ENCODE results near the gene ANGPTL8. TPM values are rescaled to one million over a fixed set of nuclear protein-coding genes. Genes with fewer than 3 reads are reported as not detected.

The ANGPTL8 gene
- total RNA-seq, 1 experiment from 2014 or later, result not detected

DNA sequence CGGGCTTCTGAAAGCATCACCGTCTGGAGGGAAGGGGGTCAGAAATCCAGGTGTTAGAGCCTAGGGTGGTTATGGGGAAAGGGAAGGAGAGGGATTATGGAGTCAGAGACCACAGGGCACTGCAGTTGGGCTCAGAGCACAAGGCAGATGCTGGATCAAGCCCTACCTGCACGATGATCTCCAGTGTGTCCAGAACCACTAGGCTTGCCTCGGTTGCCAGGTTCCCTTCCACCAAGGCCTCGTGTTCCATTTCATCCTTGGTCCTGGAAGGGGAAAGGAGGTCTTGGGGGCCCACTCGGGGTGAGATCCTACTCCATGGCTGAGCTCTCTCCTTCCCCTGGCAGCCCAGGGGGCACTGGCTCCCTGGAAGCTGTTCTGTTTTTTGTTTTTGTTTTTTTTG is 25.0 kb upstream of the ANGPTL8 start:
- Histone ChIP-seq H3K9me3 (ENCODE audit: control insufficient read depth, insufficient read depth, low read depth, low read length) (no peaks in the 10 kb centered on the region), H3K4me1 (ENCODE audit: control insufficient read depth, insufficient read depth, low read length) (no peaks in the 10 kb centered on the region), H3K4me3 (ENCODE audit: low read depth in 2 of 2, low read length in 2 of 2) (no peak overlapping the region), H3K27me3 (ENCODE audit: control insufficient read depth, insufficient read depth, low read length) (no peaks in the 10 kb centered on the region), H3K27ac (ENCODE audit: low read length) (no peak overlapping the region), H3K36me3 (ENCODE audit: control insufficient read depth, insufficient read depth, low read length) (no peaks in the 10 kb centered on the region)
- POLR2A ChIA-PET, result no interaction called here
- BruUV-seq (replicated peaks), result no TSS peak
- TF ChIP-seq SIN3A (IDR thresholded peaks at IDR 0.05; ENCODE audit: borderline replicate concordance, insufficient read depth, low read depth, low read length) (no peak), POLR2AphosphoS5 (IDR thresholded peaks at IDR 0.05; ENCODE audit: low read depth, low read length) (no peak), CTCF (IDR thresholded peaks at IDR 0.05) (no peak), TCF7L2 (IDR thresholded peaks at IDR 0.05; ENCODE audit: low read depth, low read length) (no peak)
- TF ChIP-seq, protein P1, sequence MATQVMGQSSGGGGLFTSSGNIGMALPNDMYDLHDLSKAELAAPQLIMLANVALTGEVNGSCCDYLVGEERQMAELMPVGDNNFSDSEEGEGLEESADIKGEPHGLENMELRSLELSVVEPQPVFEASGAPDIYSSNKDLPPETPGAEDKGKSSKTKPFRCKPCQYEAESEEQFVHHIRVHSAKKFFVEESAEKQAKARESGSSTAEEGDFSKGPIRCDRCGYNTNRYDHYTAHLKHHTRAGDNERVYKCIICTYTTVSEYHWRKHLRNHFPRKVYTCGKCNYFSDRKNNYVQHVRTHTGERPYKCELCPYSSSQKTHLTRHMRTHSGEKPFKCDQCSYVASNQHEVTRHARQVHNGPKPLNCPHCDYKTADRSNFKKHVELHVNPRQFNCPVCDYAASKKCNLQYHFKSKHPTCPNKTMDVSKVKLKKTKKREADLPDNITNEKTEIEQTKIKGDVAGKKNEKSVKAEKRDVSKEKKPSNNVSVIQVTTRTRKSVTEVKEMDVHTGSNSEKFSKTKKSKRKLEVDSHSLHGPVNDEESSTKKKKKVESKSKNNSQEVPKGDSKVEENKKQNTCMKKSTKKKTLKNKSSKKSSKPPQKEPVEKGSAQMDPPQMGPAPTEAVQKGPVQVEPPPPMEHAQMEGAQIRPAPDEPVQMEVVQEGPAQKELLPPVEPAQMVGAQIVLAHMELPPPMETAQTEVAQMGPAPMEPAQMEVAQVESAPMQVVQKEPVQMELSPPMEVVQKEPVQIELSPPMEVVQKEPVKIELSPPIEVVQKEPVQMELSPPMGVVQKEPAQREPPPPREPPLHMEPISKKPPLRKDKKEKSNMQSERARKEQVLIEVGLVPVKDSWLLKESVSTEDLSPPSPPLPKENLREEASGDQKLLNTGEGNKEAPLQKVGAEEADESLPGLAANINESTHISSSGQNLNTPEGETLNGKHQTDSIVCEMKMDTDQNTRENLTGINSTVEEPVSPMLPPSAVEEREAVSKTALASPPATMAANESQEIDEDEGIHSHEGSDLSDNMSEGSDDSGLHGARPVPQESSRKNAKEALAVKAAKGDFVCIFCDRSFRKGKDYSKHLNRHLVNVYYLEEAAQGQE (IDR thresholded peaks at IDR 0.05; ENCODE audit: insufficient read depth in 1 of 2, low read depth in 2 of 2, low read length in 1 of 2), result no peak
- CTCF ChIA-PET, result no interaction called here
- in situ Hi-C loops (cut with HindIII; ENCODE audit: low pct_unique_long_range_greater_than_20kb, low sequenced_read_pairs), result no loop called here
- intact Hi-C loops (cut with micrococcal nuclease; ENCODE audit: unreplicated experiment), result no loop called here
- ATAC-seq, result no peak
- DNase-seq (ENCODE audit: low read depth, low spot score), result no peak

- CTCF ChIA-PET, result no interaction called here
- no peak for TF ChIP-seq TCF7L2 (IDR thresholded peaks at IDR 0.05; ENCODE audit: low read depth, low read length)
- TF ChIP-seq, protein P1 (IDR thresholded peaks at IDR 0.05; ENCODE audit: insufficient read depth in 1 of 2, low read depth in 2 of 2, low read length in 1 of 2), result no peak
- TF ChIP-seq SIN3A (IDR thresholded peaks at IDR 0.05; ENCODE audit: borderline replicate concordance, insufficient read depth, low read depth, low read length), result no peak
- TF ChIP-seq CTCF (IDR thresholded peaks at IDR 0.05), result no peak
- no peak for TF ChIP-seq POLR2AphosphoS5 (IDR thresholded peaks at IDR 0.05; ENCODE audit: low read depth, low read length)
- no peaks in the 10 kb centered on the region for H3K27me3 ChIP-seq (ENCODE audit: control insufficient read depth, insufficient read depth, low read length)
- H3K4me3 ChIP-seq (ENCODE audit: low read depth in 2 of 2, low read length in 2 of 2), result no peak overlapping the region
- no peaks in the 10 kb centered on the region for H3K4me1 ChIP-seq (ENCODE audit: control insufficient read depth, insufficient read depth, low read length)
- peaks cover 5% of the 10 kb centered on the region; the same call in 1 of the 2 replicates for H3K9me3 ChIP-seq (ENCODE audit: control insufficient read depth, insufficient read depth, low read depth, low read length)
- POLR2A ChIA-PET, result no interaction called here
- DNase-seq (ENCODE audit: low read depth, low spot score) (no peak), ATAC-seq (no peak)
- intact Hi-C loops (cut with micrococcal nuclease; ENCODE audit: unreplicated experiment), result no loop called here
- no peak overlapping the region for H3K27ac ChIP-seq (ENCODE audit: low read length)
- no peaks in the 10 kb centered on the region for H3K36me3 ChIP-seq (ENCODE audit: control insufficient read depth, insufficient read depth, low read length)
- no TSS peak for BruUV-seq (replicated peaks)
- in situ Hi-C loops (cut with HindIII; ENCODE audit: low pct_unique_long_range_greater_than_20kb, low sequenced_read_pairs), result no loop called here
Observed at GRCh38 chr19:11221082-11221598, 18.3 kb upstream of the ANGPTL8 start.

Measured in Panc1 (cell line).